HuH-7.5 (cell line): ENCODE measurements around the gene SPRR2E.
"Not testable (repeated sequence)": the region's sequence is repeated elsewhere in the genome, so short reads cannot be mapped to it uniquely, and the experiment has no call there.

Source experiments
- DNase-seq: peaks from one replicate; pipeline ENCODE4 v3.0.0; 2011; ENCODE audit warnings: low spot score

The SPRR2E gene

GRCh38 chr1:153058826-153059784, 35.2 kb downstream of the SPRR2E start:
- DNase-seq = no peak

DNA sequence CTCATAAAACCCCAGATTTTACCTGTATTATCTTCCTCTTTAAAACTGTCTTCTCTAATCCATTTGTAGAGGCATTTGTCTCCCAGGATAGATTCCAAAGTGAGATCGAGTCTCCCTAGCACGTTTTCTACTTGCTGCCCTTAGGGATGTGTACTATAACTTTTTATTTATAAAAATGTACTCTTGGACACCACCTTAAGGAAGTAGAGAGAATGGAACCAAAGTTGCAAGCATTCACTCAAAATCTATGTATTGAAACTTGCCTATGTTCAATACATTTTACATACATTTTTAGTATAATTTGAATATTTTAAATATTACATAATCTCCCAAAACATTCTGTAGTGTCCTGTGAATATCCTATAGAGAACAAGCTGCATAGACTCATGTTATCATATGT, 36.2 kb downstream of the SPRR2E start:
- no peak for DNase-seq

DNA sequence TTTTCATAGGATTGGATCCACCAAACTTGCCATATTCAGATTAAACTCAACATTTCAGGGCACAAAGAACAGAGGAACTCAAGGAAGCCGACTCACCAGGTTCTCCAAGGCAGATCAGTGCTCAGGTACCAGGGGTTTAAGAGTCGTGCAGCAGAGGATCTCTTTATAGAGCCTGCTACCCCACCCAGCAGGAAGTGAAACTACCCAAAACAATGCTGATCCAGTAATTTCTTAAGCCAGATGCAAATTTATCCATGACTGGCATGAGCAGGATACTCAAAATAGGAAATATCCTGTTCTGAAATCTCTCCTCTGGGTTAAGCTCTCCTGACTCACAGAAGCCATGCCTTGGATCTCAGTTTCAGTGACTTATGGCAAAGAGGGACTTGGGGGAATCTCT, 37.0 kb downstream of the SPRR2E start, which contains the start of gene SPRR2A:
Gene SPRR2A, minus strand, starts transcription at position 138 of the 400 bp plus-strand sequence. CDS start 777 bp downstream, outside the sequence.
- DNase-seq = no peak

DNA sequence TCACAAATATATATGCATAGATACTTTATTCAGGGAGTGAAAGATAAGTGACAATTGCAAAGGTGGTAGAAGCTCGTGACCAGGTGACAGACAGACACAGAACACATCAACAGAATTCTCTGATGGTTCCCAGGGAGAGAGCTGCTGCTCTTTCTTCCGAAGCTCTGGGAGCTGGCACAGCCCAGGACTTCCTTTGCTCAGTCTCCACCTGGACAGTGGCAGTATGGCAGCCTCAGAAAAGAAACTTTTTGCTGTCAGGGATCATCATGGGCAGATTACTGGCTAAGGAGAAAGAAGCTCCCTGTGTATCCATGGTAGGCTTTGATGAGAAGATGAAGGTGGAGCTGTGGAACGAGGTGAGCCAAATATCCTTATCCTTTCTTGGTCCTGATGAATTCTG, 38.2 kb downstream of the SPRR2E start:
- DNase-seq = not testable (repeated sequence)

- DNase-seq = no peak
Observed at GRCh38 chr1:153049211-153049610, 45.1 kb downstream of the SPRR2E start.
